Non-pigmented ciliary epithelial cell (primary cell): Measurements from ENCODE around the gene UBE2J2.

ENCODE experiments used
- DNase-seq: peaks from one replicate; pipeline ENCODE4 v3.0.0-alpha.2; 2010; ENCODE audit warnings: low read depth

UBE2J2 gene

DNA sequence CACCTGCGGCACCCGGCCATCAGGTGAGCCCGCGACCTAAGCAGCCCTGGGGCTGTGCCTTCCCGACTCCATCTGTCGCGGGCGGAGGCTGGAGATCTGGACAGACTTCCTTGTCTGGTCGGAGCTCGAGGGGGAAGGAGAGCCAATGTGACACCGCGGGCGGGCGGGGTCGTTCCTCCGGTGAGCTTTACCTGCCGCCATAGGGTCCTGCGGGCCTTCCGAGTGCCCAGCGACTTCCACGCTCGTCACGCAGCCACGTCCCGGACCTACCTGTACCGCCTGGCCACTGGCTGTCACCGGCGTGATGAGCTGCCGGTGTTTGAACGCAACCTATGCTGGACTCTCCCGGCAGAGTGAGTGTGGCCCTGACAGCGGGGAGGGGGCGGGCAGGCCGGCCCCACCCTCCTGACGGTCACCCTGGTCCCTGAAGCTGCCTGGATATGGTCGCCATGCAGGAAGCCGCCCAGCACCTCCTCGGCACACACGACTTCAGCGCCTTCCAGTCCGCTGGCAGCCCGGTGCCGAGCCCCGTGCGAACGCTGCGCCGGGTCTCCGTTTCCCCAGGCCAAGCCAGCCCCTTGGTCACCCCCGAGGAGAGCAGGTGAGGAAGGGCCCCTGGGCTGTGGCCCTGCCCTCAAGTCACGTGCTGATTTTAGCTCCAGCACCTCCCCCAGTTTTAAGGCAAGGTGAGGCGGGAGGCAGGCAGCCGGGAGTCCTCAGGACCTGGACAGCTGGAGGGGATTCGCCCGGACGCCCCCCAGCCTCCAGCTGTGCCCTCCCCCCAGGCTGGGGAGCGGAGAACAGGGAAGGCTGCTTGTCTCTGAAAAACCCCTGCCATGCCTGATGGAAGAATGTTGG, 35.8 kb upstream of the UBE2J2 start:
- no peak for DNase-seq

DNA sequence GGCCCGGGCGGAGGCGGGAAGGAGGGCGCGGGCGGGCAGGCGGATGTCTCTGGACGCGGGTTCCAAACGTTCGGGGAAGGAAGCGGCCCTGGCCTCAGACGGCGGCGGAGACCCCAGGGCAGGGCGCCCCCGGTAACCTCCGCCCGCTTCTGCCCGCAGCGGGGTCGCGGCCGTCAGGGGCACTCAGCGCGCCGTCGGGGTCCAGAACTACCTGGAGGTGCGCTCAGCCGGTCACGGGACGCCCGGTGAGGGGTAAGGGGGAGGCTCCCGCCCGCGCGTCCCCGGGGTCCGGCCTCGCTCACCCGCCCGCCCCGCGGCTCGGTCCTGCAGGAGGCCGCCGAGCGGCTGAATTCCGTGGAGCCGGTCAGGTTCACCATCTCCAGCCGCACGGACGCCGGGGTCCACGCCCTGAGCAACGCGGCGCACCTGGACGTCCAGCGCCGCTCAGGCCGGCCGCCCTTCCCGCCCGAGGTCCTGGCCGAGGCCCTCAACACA, 35.1 kb upstream of the UBE2J2 start:
- no peak for DNase-seq

DNA sequence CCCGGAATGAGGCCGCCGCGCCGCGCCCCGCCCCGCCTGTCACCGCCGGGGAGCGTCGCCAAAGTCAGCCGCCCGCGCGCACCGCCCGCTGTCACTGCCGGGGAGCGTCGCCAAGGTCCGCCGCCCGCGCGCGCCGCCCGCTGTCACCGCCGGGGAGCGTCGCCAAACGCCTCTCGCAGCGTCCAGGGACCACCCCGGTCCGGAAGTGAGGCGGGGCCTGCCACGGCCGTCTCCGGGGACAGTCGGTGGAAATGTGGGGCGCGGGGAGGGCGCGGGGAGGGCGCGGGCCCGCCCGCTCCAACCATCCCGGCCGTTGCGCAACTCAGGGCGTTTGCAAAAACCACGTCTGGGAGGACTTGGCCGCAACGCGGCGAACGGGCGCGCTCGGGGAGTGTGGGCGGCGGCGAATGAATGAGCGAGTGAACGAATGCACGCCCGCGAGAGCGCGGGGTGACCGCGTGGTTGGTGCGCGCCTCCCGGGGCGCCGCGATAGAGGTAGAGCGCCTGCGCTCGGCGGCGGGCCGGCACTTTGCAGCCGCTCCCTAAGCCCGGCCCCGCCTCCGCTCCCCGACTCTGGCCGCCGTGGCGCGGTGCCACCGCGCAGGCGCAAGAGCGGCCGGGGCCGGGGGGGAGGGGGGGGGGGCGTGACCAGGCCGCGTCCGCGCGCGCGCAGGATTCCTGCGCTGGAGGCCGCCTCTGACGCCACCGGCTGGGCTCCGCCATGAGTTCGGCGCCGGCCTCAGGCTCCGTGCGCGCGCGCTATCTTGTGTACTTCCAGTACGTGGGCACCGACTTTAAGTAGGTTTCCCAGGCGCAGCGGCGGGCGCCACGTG, 34.5 kb upstream of the UBE2J2 start, which contains the start of the genes ACAP3 and PUSL1:
Gene ACAP3 (minus strand): TSS at position 8 of the 833 bp plus-strand sequence. CDS start 115 bp downstream, outside the sequence.
Gene PUSL1 (plus strand): TSS at position 675 of the 833 bp plus-strand sequence. CDS start 47 bp downstream, at position 722.
- peak; percentile 54 for DNase-seq

DNA sequence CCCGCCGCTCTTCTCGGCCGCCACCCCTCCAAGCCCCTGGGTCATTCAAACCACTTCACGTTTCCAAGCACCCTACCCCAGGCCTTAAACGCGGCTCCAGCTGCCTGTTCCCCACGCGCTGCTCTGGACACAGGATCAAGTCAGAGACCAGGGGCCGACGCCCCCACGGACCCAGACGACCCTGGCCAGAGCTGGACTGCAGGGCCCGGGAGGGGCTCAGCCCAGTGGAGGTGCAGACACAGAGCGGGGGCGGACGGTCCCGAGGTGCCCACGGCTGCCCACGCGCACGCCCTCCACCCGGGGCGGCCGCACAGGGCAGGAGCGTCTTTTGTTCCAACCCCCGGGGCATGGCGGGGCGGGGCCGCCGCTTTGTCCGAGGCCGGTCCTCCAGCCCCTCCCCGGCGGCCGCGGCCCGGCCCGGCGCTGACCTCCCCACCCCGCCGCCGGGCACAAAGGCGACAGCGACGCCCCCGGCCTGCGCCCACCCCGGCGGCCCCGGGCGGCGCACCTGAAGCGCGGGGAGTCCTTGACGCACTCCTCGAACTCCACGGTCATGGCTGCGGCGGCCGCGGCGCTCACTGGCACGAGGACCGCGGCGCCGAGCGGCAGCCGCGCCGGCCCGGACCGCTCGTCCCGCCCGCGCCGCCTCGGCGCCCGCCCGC, 33.7 kb upstream of the UBE2J2 start:
- DNase-seq, result no peak

DNA sequence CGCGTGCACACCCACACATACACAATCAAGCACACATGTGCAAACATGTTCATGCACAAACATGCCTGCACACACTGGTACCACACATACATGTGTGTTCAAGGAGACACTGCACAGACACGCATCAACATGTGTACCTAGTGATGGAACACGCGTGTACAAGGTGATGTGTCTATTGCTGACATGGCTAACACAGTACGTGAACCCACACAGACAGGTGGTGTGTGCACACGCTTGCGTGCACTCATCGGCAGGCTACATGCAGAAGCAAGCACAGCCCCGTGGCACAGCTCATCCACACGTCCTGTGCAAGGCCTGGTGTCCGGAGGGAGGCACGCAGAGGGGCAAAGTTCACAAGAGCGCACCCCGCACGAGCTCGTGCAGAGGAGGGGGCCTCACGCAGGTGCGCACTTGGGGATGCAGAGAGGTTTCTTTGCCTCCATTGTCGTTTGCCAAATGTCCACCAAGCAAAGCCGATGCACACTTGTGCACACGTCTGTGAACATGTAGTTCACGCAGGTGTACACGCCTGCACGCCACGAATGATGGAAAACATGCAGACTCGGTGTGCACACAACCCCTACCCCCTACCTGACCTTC, 33.1 kb upstream of the UBE2J2 start:
- no peak for DNase-seq

DNA sequence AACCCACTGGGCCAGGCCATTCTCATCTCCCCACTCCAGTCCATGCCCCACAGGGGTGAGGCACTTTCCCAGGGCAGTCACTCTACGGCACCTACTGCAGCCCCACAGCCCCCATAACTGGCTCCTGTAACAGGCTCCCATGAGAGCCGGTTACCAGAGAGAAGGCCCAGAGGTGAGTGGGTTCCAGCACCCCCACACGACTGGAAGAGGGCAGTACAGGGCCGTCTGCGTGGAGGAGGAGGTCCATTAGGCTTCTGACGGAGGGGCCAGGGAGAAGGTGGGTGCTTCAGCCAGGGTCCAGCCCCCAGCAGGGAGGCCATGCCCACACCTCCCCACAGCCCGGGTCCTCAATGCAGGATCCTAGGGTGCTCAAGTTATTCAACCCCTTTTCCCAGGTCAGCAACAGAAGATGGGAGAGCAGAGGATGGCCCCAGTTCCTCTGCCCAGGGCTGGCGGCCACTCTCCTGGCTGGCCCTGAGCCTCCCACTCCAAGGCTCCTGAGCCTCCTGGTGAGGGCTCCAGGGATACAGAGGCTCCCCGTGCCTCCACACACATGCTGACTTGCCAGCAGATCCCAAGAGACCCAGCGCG, 32.5 kb upstream of the UBE2J2 start:
- DNase-seq, result no peak

DNA sequence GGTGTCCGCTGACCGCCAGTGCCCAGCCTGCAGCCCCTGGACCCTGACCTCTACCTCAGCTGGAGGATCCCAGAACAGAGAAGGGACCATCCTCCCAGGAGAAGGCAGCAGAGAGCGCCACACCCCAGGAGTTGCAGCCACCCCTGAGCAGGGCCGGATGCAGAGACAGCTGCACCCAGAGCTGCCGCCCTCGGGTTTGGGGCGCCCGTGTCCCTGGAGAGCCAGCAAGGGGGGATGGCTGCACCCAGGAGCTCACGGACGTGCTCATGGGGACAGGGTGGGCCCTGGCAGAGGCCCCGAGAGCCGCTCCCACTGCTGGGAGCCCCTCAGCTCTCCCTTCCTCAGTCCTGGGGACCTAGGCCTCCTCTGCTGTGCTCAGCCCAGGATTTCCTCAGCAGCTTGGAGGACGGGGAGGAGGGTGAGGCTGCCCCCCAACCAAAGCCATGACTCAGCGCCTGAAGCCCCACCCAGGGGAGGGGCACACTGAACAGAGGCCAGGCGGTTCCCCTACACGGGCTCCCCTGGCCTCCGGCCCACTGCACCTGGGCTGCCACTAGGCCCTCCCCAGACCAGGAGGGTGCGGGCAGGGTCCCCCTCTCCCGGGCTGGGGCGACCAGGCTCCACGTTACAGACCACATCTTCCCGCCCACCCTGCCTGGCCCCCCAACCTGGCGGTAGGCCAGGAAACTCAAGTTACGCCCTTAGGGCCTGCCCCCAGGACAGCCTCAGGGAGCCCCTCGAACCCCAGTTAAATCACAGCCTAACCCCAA, 31.8 kb upstream of the UBE2J2 start:
- DNase-seq, result peak; percentile 13

DNA sequence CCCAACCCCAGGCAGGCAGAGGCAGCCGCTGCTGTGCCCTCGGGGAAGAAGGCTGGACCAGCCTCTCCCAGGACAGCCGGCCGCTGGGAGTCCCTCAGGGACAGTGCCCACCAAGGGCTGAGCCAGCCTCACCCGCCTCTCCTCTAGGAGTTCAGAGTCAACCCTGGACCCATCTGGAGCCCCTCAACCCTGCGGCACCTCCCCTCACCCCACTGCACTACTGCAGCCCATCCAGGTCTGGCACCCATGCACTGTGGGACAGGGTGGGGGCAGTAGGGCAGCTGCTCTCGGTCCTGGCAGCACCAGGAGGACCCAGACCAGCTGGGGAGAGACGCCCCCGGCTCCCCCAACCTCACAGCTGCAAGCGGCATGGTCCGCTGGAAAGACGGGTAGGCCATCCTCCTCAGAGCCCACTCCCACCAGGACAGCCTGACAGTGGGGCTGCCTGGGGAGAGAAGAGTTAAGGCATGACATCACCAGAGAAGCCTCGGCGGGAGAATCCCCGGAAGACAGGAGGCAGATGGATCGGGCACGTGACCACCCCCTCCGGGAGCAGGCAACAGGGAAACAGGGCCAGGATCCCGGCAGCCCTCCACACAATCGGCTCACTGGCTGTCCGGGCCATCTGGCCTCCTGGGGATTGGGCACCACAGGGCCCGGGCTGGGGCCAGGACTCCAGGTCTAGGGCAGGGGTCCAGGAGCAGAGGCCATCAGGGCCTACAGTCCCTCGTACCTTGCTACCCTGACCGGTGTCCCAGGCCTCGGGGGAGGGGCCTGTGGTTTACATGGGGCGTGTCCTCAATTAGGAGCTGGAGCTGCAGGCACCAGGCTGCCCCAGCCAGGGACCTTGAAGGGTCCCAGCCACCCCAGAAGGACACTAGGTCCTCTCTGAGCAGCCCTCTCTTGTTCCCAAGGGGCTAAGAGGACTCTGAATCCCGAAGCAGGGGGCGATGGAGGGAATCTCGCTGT, 31.0 kb upstream of the UBE2J2 start:
- peak; percentile 27 for DNase-seq

DNA sequence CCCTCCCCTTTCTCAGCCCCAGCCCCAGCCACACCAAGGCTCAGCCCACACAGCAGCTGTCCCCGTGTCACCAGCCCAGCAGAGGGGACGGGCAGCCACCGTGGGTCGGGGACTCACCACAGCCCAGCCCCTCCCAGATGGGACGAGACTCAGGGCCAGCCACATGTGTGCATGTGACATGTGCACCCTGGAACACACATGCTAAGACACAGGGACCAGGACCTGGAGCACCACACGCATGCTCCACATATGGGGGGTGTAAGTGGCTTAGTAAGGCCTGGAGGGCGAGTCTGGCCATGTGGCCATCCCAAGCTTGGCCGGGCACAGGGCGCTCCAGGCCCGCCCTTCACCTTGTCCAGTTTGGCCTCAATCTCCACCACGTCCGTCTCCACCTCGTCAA, 30.1 kb upstream of the UBE2J2 start:
- DNase-seq, result no peak

DNA sequence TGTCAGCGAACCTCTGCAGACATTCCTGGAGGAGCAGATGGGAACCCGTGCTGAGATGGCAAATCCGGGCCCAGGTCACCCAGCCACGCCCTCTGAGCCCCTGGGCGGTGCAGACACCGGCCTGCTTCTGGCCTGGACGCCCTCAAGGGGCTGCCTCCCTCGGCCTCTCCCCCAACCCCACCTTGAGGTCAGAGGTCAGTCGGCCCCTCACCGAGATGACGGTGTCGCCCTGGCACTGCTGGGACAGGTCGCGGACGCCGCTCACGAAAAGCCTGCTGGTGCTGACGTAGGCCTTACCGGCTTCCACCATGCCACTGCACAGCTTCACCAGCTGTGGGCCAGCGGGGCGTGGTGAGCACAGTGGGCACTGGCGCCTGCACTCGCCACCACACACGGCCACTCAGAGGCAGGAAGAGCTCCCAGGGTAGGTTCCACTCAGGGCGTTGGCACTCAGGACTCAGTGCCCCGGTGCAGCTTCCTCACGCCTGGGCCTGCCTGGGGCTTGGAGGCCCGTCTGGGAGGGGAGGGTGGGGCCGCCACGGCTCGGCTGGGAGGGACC, 29.4 kb upstream of the UBE2J2 start:
- no peak for DNase-seq

DNA sequence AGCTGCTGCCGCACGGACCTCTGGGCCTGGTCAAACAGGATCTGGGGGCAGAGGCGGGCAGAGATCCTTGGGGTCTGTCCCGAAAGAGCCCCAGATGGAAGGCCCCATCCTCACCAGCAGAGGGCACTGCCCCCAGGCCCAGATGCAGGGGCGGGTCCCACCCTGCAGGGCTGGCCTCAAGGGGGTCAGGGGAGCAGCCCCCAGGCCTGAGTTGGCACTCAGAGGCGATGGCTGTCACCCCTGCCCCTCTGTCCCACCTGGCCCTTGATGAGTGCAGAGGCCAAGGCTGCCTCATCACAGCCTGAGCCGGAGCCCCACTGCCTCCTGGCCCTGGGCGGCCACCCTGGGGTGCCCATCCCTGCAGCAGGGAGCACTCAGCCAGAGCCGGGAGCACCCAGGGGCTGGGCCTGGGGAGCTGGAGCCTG, 28.4 kb upstream of the UBE2J2 start:
- no peak for DNase-seq

DNA sequence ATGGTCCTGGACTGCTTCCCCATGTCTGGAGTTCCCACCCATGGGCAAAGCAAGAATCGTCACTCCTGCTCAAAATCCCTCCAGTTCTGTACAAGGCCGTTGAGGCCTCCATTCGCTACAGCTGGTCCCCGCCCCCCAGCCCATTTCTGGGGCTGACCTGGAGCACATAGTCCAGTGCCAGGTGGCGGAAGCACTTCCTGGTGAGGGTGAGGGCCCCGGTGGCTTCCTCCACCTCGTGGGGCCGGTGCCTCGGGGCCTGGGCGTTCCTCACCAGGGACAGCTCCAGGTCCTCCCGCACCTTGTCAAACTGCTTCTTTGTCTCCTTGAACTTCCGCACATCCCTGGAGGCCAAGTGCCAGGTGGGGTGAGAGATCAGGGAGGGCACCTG, 26.7 kb upstream of the UBE2J2 start:
- no peak for DNase-seq

DNA sequence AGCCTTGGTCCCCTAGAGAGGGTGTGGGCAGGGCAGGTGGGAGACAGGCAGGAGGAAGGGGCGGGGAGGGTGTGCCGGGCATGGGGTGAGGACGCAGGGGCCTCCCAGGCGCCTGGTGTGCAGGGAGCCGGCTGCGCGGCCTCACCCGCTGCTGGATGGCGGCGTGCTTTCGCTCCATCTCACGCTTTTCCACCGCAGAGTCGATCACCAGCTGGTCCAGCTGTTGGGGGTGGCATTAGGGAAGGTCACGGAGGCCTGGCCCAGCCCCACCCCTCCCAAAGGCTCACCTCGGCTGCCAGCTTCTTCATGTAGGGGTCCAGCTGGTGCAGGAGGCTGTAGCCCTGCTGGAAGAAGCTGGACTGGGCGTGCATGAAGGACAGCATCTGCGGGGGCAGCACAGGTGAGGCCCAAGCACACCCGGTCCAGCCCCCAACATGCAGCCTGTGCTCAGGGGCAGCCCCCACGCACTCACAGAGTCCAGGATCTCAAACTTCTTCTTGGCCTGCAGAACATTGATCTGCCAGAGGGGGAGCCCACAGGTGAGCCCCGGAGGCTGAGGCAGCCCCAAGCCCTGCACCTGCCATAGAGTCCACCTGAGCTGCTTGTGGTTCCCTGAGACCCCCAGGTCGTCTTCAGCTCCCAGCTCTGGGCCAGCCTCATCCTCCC, 26.2 kb upstream of the UBE2J2 start:
- DNase-seq, result no peak

DNA sequence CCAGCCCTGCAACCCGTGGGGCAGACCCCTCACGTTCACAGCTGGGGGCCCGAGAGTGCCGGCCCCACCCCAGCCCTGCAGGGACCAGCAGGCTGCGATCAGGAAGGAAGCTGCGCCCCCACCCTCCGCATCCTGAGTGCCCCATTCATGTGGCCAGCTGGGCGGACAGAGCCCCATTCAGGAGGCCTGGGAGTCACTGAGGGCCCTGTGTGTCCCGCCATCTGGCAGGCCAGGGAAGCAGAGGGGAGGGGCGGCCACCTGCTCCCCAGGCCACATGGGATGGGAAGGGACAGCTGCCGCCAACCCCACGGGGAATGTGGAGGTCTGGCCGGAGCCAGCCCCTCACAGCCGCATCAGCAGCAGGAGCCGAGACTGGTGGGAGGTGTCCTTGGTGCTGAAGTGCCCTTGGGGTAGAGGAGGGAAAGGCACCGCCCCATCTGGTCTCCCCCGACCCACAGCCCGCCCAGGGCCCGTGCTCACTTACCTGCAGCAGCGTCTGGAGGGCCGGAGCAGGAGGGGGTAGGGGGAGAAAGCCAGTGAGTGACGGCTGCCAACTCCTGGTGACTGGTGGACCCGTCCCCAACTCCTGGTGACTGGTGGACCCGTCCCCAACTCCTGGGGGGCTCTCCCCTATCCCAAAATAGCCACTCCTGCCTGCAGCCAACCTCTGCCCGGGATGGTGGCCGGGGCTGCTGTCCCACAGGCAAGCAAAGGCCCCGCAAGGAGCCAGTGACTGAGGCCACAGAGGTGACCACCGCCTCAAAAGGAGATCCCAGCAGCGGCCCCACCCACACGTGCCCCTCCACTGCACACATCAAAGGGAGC, 25.4 kb upstream of the UBE2J2 start:
- no peak for DNase-seq

DNA sequence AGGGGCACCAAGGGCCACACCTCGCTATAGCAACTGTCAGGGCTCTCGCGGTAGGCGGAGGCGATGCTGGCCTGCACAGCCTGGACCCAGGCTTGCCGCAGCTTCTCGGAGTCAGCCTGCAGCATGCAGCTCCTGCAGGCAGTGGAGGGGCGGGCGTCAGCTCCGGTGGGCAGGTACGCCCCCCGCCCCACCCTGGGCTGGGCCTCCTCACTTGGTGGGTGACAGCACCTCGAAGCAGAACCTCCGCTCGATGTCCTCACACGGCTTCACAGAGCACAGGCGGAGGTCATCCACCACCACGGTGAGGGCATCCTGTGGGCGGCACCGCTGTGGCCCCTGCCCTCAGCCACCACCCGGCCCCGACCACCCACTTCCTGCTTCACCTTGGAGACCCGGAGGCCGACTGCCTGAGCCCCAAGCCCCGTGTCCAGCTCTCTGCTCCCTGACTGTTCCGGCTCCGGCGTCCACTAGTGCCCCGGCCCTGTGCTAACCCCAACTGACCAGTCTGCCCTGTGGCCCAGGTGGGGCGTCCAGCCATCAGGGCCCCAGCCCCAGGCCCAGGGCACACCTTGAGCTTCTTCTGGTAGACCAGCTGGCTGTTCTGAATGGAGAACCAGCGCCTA, 24.3 kb upstream of the UBE2J2 start:
- no peak for DNase-seq

DNA sequence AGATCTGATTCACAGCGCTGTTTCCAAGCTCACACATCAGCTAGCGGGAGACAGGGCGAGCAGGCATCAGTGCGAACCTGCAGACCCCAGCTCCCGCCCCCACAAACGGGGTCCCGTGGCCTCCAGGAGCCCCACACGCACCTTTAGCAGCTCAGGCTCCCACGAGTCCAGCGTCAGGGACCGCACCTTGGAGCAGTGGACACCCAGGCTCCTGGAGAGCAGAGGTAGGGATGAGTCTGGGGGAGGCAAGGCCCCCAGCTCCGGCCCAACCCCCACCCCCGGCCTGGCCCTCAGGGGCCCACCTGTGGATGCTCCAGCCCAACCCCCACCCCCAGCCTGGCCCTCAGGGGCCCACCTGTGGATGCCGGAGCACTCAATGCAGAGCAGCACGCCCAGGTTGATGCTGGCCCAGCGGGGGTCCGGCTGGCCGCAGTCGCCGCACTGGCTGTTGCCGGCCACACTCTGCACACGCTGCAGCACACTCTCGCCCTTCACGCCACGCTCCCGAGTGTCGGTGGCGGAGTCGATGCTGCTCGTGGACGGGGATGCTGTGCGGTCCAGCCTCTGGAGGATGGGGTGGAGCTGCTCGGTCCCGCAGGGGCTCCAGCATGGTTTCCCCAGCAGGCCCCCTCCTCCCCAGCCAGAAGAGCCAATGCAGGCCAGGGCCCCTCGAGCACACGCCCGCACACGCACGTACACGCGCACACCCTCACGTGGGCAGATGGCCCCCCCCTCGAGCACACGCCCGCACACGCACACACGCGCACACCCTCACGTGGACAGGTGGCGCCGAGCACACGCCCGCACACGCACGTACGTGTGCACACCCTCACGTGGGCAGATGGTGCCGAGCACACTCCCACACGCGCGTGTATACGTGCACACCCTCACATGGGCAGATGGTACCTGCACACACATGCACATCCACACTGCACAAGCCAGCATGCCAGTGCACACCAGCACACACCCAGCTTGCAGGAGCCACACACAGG, 22.7 kb upstream of the UBE2J2 start:
- DNase-seq, result no peak
